ENCODE measurements around the gene HJV. TPM values are rescaled to one million over a fixed set of nuclear protein-coding genes. Genes with fewer than 3 reads are reported as not detected.
"Not testable (repeated sequence)": the region's sequence is repeated elsewhere in the genome, so short reads cannot be mapped to it uniquely, and the experiment has no call there.

Gene HJV
- total and polyA plus RNA-seq, 4 donors: not detected

DNA sequence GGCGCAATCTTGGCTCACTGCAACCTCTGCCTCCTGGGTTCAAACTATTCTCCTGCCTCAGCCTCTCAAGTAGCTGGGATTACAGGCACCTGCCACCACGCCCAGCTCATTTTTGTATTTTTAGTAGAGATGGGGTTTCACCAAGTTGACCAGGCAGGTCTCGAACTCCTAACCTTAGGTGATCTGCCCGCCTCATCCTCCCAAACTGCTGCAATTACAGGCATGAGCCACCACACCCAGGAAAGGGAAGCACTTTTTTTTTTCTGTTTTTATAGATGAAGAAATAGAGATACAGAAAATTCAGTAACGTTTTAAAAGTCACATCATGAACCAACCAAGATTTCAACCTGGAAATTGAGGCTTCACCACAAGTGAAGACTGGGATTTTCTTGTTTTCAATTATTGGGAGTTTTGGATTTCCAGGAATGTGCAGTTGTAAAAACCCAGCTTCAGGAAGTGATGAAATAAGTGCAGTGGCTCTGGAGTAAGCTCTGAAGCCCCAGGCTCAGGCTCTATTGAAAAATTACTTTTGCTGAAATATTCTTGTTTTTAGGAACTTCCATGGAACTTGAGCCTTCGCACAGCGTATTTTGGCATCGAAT lies 27.1 kb upstream of the HJV start:
- ATAC-seq (ENCODE audit: low FRiP score); H3K27ac ChIP-seq (ENCODE audit: low read depth in 1 of 2, low read length in 2 of 2); H3K9me3 ChIP-seq (ENCODE audit: control insufficient read depth, low read length); H3K4me1 ChIP-seq (ENCODE audit: control insufficient read depth in 1 of 2, insufficient read depth in 2 of 2, low read length in 2 of 2); H3K36me3 ChIP-seq (ENCODE audit: control insufficient read depth in 1 of 2, insufficient read depth in 2 of 2, low read length in 1 of 2); H3K4me3 ChIP-seq (ENCODE audit: low read length in 2 of 2); intact Hi-C loops (cut with DNase I); DNase-seq; H3K27me3 ChIP-seq (ENCODE audit: control insufficient read depth in 1 of 2, insufficient read depth in 2 of 2, low read length in 1 of 2): not testable (repeated sequence)
- WGBS, 2 donors: 70 to 80% methylated on average over 8 of the region's 8 CpGs

DNA sequence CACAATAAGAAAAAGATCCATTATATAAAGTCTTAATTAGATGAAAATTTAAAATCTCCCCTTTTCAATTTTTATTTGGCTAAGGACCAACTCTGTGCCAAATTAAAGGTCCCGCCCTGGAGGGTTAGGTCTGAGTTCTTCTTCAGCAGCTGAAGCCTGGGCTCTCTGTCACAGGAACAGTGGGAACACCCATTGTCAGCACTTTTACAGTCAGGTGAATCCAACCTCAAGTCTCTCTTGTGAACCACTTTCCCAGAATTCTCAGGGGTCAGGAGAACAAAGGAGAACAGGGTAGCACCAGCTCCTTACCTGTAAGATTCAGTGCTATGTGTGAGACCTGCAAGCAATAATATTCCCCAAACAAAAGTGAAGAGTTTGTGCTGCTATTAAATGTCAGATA lies 25.1 kb upstream of the HJV start:
- Histone ChIP-seq H3K4me3 (ENCODE audit: low read length in 2 of 2) (no peak overlapping the region), H3K36me3 (ENCODE audit: control insufficient read depth in 1 of 2, insufficient read depth in 2 of 2, low read length in 1 of 2) (no peaks in the 10 kb centered on the region), H3K9me3 (ENCODE audit: control insufficient read depth, low read length) (no peaks in the 10 kb centered on the region), H3K27ac (ENCODE audit: low read depth in 1 of 2, low read length in 2 of 2) (no peak overlapping the region), H3K27me3 (ENCODE audit: control insufficient read depth in 1 of 2, insufficient read depth in 2 of 2, low read length in 1 of 2) (peaks cover 0 to under 1% of the 10 kb centered on the region in 2 donors), H3K4me1 (ENCODE audit: control insufficient read depth in 1 of 2, insufficient read depth in 2 of 2, low read length in 2 of 2) (no peaks in the 10 kb centered on the region)
- no peak for ATAC-seq (ENCODE audit: low FRiP score)
- intact Hi-C loops (cut with DNase I): no loop called here
- WGBS, 2 donors: 92 to 97% methylated on average over 1 of the region's 1 CpG
- DNase-seq: no peak

DNA sequence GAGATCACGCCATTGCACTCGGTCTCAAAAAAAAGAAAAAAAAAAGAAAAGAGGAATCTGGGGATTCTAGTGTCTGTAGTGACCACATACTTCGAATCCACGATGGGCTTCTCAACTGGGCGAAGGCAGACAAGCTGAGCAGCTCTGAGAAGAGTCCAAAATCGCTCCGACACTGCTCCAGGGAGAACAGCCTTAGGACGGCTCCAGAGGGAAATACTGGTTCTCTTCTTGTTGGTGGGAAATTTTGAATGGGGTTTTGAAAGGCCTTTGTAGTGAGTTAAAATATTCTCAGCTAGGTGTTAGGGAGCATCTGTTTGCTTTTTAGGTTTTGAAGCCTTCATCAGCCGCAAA lies 18.3 kb upstream of the HJV start:
- intact Hi-C loops (cut with DNase I): no loop called here
- ATAC-seq (ENCODE audit: low FRiP score) (no peak), DNase-seq (no peak)
- H3K27me3 ChIP-seq (ENCODE audit: control insufficient read depth in 1 of 2, insufficient read depth in 2 of 2, low read length in 1 of 2): no peaks in the 10 kb centered on the region
- H3K27ac ChIP-seq (ENCODE audit: low read depth in 1 of 2, low read length in 2 of 2): peak overlapping the region in 1 of 2 donors; percentile 62
- H3K4me1 ChIP-seq (ENCODE audit: control insufficient read depth in 1 of 2, insufficient read depth in 2 of 2, low read length in 2 of 2): no peaks in the 10 kb centered on the region
- no peak overlapping the region for H3K4me3 ChIP-seq (ENCODE audit: low read length in 2 of 2)
- WGBS, 2 donors: 33 to 40% methylated on average over 9 of the region's 9 CpGs
- H3K9me3 ChIP-seq (ENCODE audit: control insufficient read depth, low read length): no peaks in the 10 kb centered on the region
- H3K36me3 ChIP-seq (ENCODE audit: control insufficient read depth in 1 of 2, insufficient read depth in 2 of 2, low read length in 1 of 2): no peaks in the 10 kb centered on the region

- peak; percentile 83 to 91 for DNase-seq
- Histone ChIP-seq H3K27me3 (ENCODE audit: control insufficient read depth in 1 of 2, insufficient read depth in 2 of 2, low read length in 1 of 2) (no peaks in the 10 kb centered on the region), H3K27ac (ENCODE audit: low read depth in 1 of 2, low read length in 2 of 2) (peak overlapping the region; percentile 23 to 38), H3K9me3 (ENCODE audit: control insufficient read depth, low read length) (no peaks in the 10 kb centered on the region), H3K4me3 (ENCODE audit: low read length in 2 of 2) (peak overlapping the region; percentile 20 to 78), H3K4me1 (ENCODE audit: control insufficient read depth in 1 of 2, insufficient read depth in 2 of 2, low read length in 2 of 2) (no peaks in the 10 kb centered on the region), H3K36me3 (ENCODE audit: control insufficient read depth in 1 of 2, insufficient read depth in 2 of 2, low read length in 1 of 2) (no peaks in the 10 kb centered on the region)
- 0 to 1% methylated on average over 21 of the region's 21 CpGs for WGBS, 2 donors
- ATAC-seq (ENCODE audit: low FRiP score): peak; percentile 82
- intact Hi-C loops (cut with DNase I): no loop called here
These were observed 15.6 kb upstream of the HJV start for GRCh38 chr1:146036965-146037646.

- H3K27me3 ChIP-seq (ENCODE audit: control insufficient read depth in 1 of 2, insufficient read depth in 2 of 2, low read length in 1 of 2): no peaks in the 10 kb centered on the region
- H3K4me1 ChIP-seq (ENCODE audit: control insufficient read depth in 1 of 2, insufficient read depth in 2 of 2, low read length in 2 of 2): no peaks in the 10 kb centered on the region
- H3K36me3 ChIP-seq (ENCODE audit: control insufficient read depth in 1 of 2, insufficient read depth in 2 of 2, low read length in 1 of 2): no peaks in the 10 kb centered on the region
- intact Hi-C loops (cut with DNase I): no loop called here
- ATAC-seq (ENCODE audit: low FRiP score): no peak
- DNase-seq: no peak
- peak overlapping the region in 1 of 2 donors; percentile 10 for H3K4me3 ChIP-seq (ENCODE audit: low read length in 2 of 2)
- H3K9me3 ChIP-seq (ENCODE audit: control insufficient read depth, low read length): no peaks in the 10 kb centered on the region
- 4 to 5% methylated on average over 10 of the region's 10 CpGs for WGBS, 2 donors
- no peak overlapping the region for H3K27ac ChIP-seq (ENCODE audit: low read depth in 1 of 2, low read length in 2 of 2)
These were observed 14.9 kb upstream of the HJV start for GRCh38 chr1:146036241-146036964.

- ATAC-seq (ENCODE audit: low FRiP score) (no peak), DNase-seq (no peak)
- no peaks in the 10 kb centered on the region for H3K36me3 ChIP-seq (ENCODE audit: control insufficient read depth in 1 of 2, insufficient read depth in 2 of 2, low read length in 1 of 2)
- H3K27ac ChIP-seq (ENCODE audit: low read depth in 1 of 2, low read length in 2 of 2): peak overlapping the region in 1 of 2 donors; percentile 2
- no peaks in the 10 kb centered on the region for H3K27me3 ChIP-seq (ENCODE audit: control insufficient read depth in 1 of 2, insufficient read depth in 2 of 2, low read length in 1 of 2)
- H3K4me1 ChIP-seq (ENCODE audit: control insufficient read depth in 1 of 2, insufficient read depth in 2 of 2, low read length in 2 of 2): no peaks in the 10 kb centered on the region
- no peaks in the 10 kb centered on the region for H3K9me3 ChIP-seq (ENCODE audit: control insufficient read depth, low read length)
- H3K4me3 ChIP-seq (ENCODE audit: low read length in 2 of 2): no peak overlapping the region
- intact Hi-C loops (cut with DNase I): no loop called here
- 8 to 9% methylated on average over 6 of the region's 6 CpGs for WGBS, 2 donors
These were observed 13.5 kb upstream of the HJV start for GRCh38 chr1:146035048-146035423.

- no peaks in the 10 kb centered on the region for H3K27me3 ChIP-seq (ENCODE audit: control insufficient read depth in 1 of 2, insufficient read depth in 2 of 2, low read length in 1 of 2)
- no peaks in the 10 kb centered on the region for H3K4me1 ChIP-seq (ENCODE audit: control insufficient read depth in 1 of 2, insufficient read depth in 2 of 2, low read length in 2 of 2)
- no peaks in the 10 kb centered on the region for H3K9me3 ChIP-seq (ENCODE audit: control insufficient read depth, low read length)
- no peaks in the 10 kb centered on the region for H3K36me3 ChIP-seq (ENCODE audit: control insufficient read depth in 1 of 2, insufficient read depth in 2 of 2, low read length in 1 of 2)
- WGBS, 2 donors: 49 to 57% methylated on average over 6 of the region's 6 CpGs
- no peak overlapping the region for H3K27ac ChIP-seq (ENCODE audit: low read depth in 1 of 2, low read length in 2 of 2)
- ATAC-seq (ENCODE audit: low FRiP score): no peak
- H3K4me3 ChIP-seq (ENCODE audit: low read length in 2 of 2): no peak overlapping the region
- intact Hi-C loops (cut with DNase I): no loop called here
- DNase-seq: no peak
These were observed 11.2 kb upstream of the HJV start for GRCh38 chr1:146032631-146033219.

- no peak for ATAC-seq (ENCODE audit: low FRiP score)
- no peak overlapping the region for H3K27ac ChIP-seq (ENCODE audit: low read depth in 1 of 2, low read length in 2 of 2)
- intact Hi-C loops (cut with DNase I): no loop called here
- H3K4me1 ChIP-seq (ENCODE audit: control insufficient read depth in 1 of 2, insufficient read depth in 2 of 2, low read length in 2 of 2): no peaks in the 10 kb centered on the region
- H3K4me3 ChIP-seq (ENCODE audit: low read length in 2 of 2): no peak overlapping the region
- no peak for DNase-seq
- H3K27me3 ChIP-seq (ENCODE audit: control insufficient read depth in 1 of 2, insufficient read depth in 2 of 2, low read length in 1 of 2): no peaks in the 10 kb centered on the region
- no peaks in the 10 kb centered on the region for H3K9me3 ChIP-seq (ENCODE audit: control insufficient read depth, low read length)
- no peaks in the 10 kb centered on the region for H3K36me3 ChIP-seq (ENCODE audit: control insufficient read depth in 1 of 2, insufficient read depth in 2 of 2, low read length in 1 of 2)
These were observed 9.9 kb upstream of the HJV start for GRCh38 chr1:146031476-146031875.

All from aorta (tissue), 5 donors.